A375 (cell line): Measurements from ENCODE around the gene CIP2A. TPM values are rescaled to one million over a fixed set of nuclear protein-coding genes. Genes with fewer than 3 reads are reported as not detected.

Experiments used
- small RNA-seq: library from RNA; depleted of rRNA; stranded (forward); fragments of <200 nt; gene quantifications from one replicate; pipeline ENCODE3, GENCODE V24; 2014
- total RNA-seq: library from RNA; depleted of rRNA; stranded (reverse); fragments of >200 nt; shearing (Covaris generic); gene quantifications from 2 replicates; pipeline ENCODE4 v1.2.3, GENCODE V29; 2014; rRNA removed

Gene CIP2A
- 24.5 and 30.4 TPM in 2 replicates for total RNA-seq

DNA sequence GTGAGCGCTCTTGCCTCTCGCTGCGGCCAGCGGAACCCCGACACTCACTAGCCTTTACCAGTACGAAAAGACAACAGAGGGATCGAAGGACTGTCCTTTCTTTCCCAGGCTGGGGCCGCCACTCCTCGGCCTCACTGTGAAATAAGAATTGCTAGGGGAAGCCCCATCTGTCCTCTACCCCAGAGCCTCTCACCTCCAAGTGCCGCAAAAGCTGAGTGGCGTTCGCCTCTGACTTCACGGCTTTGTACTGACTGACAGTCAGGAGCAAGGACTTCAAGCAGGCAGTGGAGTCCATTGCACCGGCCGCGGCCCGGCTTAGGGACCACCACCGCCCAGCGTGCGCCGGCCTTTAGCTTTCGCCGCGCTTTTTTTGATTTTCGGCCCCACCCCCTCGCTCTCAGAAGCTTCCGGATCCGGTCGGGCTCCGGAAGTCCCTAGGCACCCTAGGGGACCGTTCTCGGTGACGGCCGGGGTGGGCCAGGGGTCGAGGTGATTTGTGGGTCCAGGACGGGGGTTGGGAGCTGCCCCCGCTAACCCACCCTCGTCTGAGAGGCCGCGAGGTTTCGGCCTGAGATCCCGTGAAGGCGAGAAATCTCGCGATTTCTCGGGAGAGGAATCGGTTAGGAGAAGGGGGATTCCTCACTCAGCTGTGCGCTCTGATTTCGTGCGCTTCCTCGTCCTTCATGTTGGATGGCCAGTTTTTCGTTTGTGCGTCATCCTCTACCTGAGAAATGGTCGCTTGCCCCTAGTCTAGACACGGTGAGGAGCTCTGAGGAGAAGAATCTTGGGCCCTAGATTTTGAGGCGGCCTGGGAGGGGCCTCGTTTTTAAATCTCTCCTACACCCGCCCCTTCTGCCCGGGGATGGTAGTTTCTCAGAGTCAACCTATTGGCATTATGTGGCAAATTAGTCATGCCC, at the start of gene CIP2A, which contains the start of gene DZIP3:
TSS of gene CIP2A (minus strand) at position 358 of the 917 bp plus-strand sequence. CDS start at position 295, 63 bp downstream.
TSS of gene DZIP3 (plus strand) at position 642 of the 917 bp plus-strand sequence. CDS start 15,685 bp downstream, outside the sequence.

DNA sequence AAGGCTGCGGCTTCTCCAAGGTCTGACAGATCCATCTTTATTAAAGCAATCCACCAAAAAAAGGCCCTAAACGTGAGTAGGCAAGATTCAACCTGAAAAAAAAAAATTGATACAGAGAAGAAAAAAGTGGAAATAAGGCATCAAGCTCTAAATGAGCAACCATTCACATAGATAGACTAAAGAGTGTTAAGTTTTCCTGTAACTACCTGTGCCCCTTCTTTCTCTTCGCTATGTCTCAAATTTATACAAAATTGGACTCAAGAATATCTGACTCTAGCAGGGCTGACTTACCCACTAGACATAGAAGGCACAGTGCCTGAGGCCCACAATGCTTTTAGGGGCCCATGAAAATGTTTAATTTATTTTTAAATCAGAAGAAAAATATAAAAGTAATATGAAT, 78.7 kb downstream of the CIP2A start, which contains the start of gene MYH15:
TSS of gene MYH15 (minus strand) at position 101 of the 400 bp plus-strand sequence. CDS start at position 35, 66 bp downstream.

Small RNA genes lying within 50 kb of the gene (small RNA-seq; reads per million reads assigned to genes)
- gene RF00156: 0.17 reads per million

Other genes starting within 250 kb of the CIP2A start
- gene MYH15, start 78.8 kb downstream of the CIP2A start, total RNA-seq: 2.0 and 3.3 TPM in 2 replicates
- 7.2 and 9.0 TPM in 2 replicates for gene DZIP3, start 284 bp upstream of the CIP2A start, total RNA-seq
- not detected in 2 replicates for gene RETNLB, start 168.0 kb upstream of the CIP2A start, total RNA-seq
- gene TRAT1, start 233.3 kb upstream of the CIP2A start, total RNA-seq: not detected in 2 replicates